ENCODE data around the gene HADHB. TPM values are rescaled to one million over a fixed set of nuclear protein-coding genes. Genes with fewer than 3 reads are reported as not detected.
"Not testable (repeated sequence)": the region's sequence is repeated elsewhere in the genome, so short reads cannot be mapped to it uniquely, and the experiment has no call there.

HADHB gene
- total RNA-seq, 1 donor from 2014 or later: 66.5 TPM

DNA sequence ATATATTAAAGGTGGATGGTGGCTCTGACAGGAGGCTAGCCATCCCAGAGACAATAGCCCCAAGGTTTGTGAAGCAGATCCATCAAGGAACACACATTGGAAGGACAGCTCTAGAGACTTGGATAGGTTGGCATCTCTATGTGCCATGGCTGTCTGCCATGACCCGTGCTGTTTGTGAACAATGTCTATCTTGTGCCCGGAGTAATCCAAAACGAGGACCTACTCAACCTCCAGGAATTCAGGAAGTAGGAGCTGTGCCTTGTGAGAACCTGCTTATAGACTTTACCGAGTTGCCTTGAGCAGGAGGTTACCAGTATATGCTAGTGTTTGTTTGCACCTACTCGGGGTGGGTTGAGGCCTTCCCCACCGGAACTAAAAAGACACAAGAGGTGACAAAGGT, 58.1 kb downstream of the HADHB start:
- Mint-ChIP-seq H3K4me1 (no peaks in the 10 kb centered on the region), H3K4me3 (no peak overlapping the region), H3K9me3 (no peaks in the 10 kb centered on the region), H3K27me3 (ENCODE audit: low read depth) (no peaks in the 10 kb centered on the region), H3K27ac (ENCODE audit: unreplicated experiment) (no peak overlapping the region), H3K36me3 (ENCODE audit: low read depth) (no peaks in the 10 kb centered on the region)
- TF ChIP-seq, protein P1, sequence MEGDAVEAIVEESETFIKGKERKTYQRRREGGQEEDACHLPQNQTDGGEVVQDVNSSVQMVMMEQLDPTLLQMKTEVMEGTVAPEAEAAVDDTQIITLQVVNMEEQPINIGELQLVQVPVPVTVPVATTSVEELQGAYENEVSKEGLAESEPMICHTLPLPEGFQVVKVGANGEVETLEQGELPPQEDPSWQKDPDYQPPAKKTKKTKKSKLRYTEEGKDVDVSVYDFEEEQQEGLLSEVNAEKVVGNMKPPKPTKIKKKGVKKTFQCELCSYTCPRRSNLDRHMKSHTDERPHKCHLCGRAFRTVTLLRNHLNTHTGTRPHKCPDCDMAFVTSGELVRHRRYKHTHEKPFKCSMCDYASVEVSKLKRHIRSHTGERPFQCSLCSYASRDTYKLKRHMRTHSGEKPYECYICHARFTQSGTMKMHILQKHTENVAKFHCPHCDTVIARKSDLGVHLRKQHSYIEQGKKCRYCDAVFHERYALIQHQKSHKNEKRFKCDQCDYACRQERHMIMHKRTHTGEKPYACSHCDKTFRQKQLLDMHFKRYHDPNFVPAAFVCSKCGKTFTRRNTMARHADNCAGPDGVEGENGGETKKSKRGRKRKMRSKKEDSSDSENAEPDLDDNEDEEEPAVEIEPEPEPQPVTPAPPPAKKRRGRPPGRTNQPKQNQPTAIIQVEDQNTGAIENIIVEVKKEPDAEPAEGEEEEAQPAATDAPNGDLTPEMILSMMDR (conservative IDR thresholded peaks at IDR 0.05): no peak
- DNase-seq (ENCODE audit: low read depth, low spot score): no peak

DNA sequence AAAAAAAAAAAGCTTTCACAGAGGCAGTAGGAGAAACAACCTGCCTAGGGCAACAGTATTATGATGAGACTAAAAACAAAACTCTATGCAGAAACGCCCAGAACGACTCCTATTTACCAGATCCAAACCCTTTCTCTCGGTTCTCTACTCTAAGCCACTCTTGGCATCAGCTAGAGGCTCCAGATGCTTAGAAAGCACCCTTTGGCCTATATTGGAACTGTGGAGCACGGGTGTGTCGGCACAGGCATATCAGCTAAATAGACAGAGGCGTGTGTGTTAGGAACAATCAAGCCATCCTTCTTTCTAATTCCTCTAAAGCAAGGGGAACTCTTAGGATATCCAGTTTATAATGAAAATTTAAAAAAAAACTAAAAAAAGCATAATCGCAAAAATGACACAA, 60.4 kb downstream of the HADHB start:
- not testable (repeated sequence) for DNase-seq (ENCODE audit: low read depth, low spot score); H3K27me3 Mint-ChIP-seq (ENCODE audit: low read depth); H3K27ac Mint-ChIP-seq (ENCODE audit: unreplicated experiment); H3K36me3 Mint-ChIP-seq (ENCODE audit: low read depth); H3K4me1 Mint-ChIP-seq; H3K4me3 Mint-ChIP-seq; H3K9me3 Mint-ChIP-seq

DNA sequence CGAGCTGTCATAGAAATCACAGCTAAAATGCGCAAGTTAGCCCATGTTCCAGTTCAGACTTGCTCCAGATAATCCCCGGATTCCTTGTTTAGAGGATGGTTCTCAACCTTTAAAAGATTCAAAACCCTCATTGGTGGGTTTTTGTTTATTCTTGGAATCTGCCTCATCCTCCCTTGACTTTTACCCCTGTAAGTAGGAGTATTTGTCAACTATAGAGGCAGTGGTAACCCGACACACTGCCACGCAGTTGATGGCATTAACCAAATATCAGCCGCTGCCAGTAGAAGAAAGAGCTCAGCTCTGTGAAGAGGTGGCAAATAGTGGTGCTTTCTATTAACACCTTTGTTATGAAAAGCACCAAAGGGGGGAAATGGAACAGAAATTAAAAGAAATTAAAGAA, 60.8 kb downstream of the HADHB start:
- Mint-ChIP-seq H3K27me3 (ENCODE audit: low read depth) (no peaks in the 10 kb centered on the region), H3K36me3 (ENCODE audit: low read depth) (no peaks in the 10 kb centered on the region), H3K4me1 (no peaks in the 10 kb centered on the region), H3K4me3 (no peak overlapping the region), H3K27ac (ENCODE audit: unreplicated experiment) (no peak overlapping the region), H3K9me3 (no peaks in the 10 kb centered on the region)
- DNase-seq (ENCODE audit: low read depth, low spot score): no peak
- TF ChIP-seq, protein P1 (conservative IDR thresholded peaks at IDR 0.05): no peak

DNA sequence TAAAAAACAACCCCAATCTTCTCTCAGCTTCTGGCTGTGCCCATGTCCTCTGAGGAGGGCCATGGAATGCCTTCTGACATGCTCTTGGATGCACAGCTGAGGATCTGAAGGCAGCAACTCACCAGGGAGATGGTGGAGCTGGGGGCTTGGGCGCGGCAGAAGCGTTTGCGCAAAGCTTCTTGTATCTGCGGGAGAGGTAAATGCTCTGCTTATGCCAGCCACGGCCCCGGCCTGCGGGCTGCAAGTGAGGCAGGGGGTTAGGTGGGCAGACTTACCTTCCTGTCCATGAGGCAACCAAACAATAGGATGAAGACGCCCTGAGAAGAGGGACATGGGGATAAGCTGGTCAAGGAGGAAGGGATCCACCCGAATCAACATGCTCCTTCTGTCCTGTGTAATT, 65.2 kb downstream of the HADHB start:
- DNase-seq (ENCODE audit: low read depth, low spot score): no peak
- no peaks in the 10 kb centered on the region for H3K4me1 Mint-ChIP-seq
- no peaks in the 10 kb centered on the region for H3K27me3 Mint-ChIP-seq (ENCODE audit: low read depth)
- TF ChIP-seq, protein P1 (conservative IDR thresholded peaks at IDR 0.05): no peak
- no peaks in the 10 kb centered on the region for H3K36me3 Mint-ChIP-seq (ENCODE audit: low read depth)
- H3K27ac Mint-ChIP-seq (ENCODE audit: unreplicated experiment): no peak overlapping the region
- H3K4me3 Mint-ChIP-seq: no peak overlapping the region
- no peaks in the 10 kb centered on the region for H3K9me3 Mint-ChIP-seq

DNA sequence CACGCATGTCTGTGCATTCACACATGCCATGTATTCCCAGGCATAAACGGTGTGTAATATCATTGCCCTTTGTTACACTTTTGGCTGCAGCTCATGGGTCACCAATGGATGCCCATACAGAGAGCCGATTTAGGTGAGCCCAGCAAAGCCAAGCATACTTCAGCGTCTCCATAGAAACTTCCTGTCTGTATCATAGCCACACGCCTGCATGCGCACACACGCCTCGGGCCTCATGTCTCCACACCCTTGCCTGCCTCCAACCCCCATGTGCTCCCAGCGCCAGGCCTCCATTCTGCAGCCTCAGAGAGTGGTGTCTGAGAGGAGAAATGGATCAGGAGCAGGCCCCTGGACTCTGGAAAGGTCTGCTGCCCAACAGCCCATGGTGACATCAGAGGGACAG, 67.7 kb downstream of the HADHB start:
- H3K9me3 Mint-ChIP-seq: no peaks in the 10 kb centered on the region
- no peak overlapping the region for H3K4me3 Mint-ChIP-seq
- no peak overlapping the region for H3K27ac Mint-ChIP-seq (ENCODE audit: unreplicated experiment)
- no peaks in the 10 kb centered on the region for H3K4me1 Mint-ChIP-seq
- no peaks in the 10 kb centered on the region for H3K36me3 Mint-ChIP-seq (ENCODE audit: low read depth)
- H3K27me3 Mint-ChIP-seq (ENCODE audit: low read depth): no peaks in the 10 kb centered on the region
- TF ChIP-seq, protein P1 (conservative IDR thresholded peaks at IDR 0.05): no peak
- no peak for DNase-seq (ENCODE audit: low read depth, low spot score)

DNA sequence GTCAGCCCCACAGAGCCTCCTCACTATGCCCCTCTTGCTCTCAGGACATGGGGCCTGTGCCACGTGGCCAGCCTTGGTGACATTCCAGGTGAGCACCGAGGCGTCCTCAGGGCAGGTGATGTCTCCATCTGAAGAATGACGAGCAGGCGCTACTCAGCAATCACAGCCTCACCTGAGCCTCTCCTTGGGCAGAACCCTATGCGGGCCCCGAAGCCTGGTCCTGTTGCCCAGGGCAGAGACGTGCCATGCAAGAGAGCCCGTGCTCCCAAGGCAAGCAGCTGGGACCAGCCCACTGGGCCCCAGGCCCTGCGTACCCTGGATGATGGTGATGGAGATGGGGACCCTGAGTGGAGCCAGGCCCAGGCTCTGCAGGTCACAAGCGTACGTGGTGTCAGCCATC, 68.7 kb downstream of the HADHB start:
- Mint-ChIP-seq H3K27ac (ENCODE audit: unreplicated experiment) (no peak overlapping the region), H3K4me3 (no peak overlapping the region), H3K27me3 (ENCODE audit: low read depth) (no peaks in the 10 kb centered on the region), H3K4me1 (no peaks in the 10 kb centered on the region), H3K9me3 (no peaks in the 10 kb centered on the region), H3K36me3 (ENCODE audit: low read depth) (no peaks in the 10 kb centered on the region)
- DNase-seq (ENCODE audit: low read depth, low spot score): no peak
- TF ChIP-seq, protein P1 (conservative IDR thresholded peaks at IDR 0.05): no peak
